GM12872 (cell line): Measurements from ENCODE around the gene SSBP3.

ENCODE experiments used
- CTCF ChIP-seq: IDR thresholded peaks from 3 replicates; pipeline ENCODE4 v1.5.1; 2011; ENCODE audit warnings: low read depth, mild to moderate bottlenecking, low read length, moderate library complexity; ENCODE audit not compliant: insufficient read depth

The SSBP3 gene

GRCh38 chr1:54218883-54219687 is 187.1 kb downstream of the SSBP3 start:
- no peak for TF ChIP-seq CTCF

- TF ChIP-seq CTCF: no peak
These were observed 190.7 kb downstream of the SSBP3 start for GRCh38 chr1:54215523-54215922.

GRCh38 chr1:54212872-54213271 is 193.3 kb downstream of the SSBP3 start:
- no peak for TF ChIP-seq CTCF

- TF ChIP-seq CTCF: no peak
These were observed 198.9 kb downstream of the SSBP3 start for GRCh38 chr1:54207287-54207686.

- no peak for TF ChIP-seq CTCF
These were observed 202.0 kb downstream of the SSBP3 start for GRCh38 chr1:54204199-54204598.

- no peak for TF ChIP-seq CTCF
These were observed 205.6 kb downstream of the SSBP3 start for GRCh38 chr1:54200519-54200997.

- TF ChIP-seq CTCF: no peak
These were observed 206.3 kb downstream of the SSBP3 start, which contains the start of the genes CYB5RL and MRPL37 for GRCh38 chr1:54199765-54200518. Gene CYB5RL, minus strand, starts transcription at chr1:54200030. Its CDS starts 4,414 bp downstream, at chr1:54195616. Gene MRPL37, plus strand, starts transcription at chr1:54200167. Its CDS starts 77 bp downstream, at chr1:54200244.
